HepG2 (cell line): ENCODE results near the gene SMIM29. TPM values are rescaled to one million over a fixed set of nuclear protein-coding genes. Genes with fewer than 3 reads are reported as not detected.
A peak's percentile ranks its signal among the peaks of the same experiment; 100 is the strongest.

Experiments used
- EHMT2 ChIP-seq: fragments of 200-600 bp; sonication (generic); IDR thresholded peaks from 2 replicates; pipeline ENCODE4 v1.7.0; 2017; ENCODE audit warnings: antibody characterized with exemption, low read depth, low read length, borderline replicate concordance
- FOXO1 ChIP-seq: sonication (generic); formaldehyde crosslinking; IDR thresholded peaks from 2 replicates; pipeline ENCODE4 v1.4.0; 2020; ENCODE audit warnings: missing genetic modification reagents
- HDAC1 ChIP-seq: sonication (generic); formaldehyde crosslinking; IDR thresholded peaks from 2 replicates; pipeline ENCODE4 v1.5.1; 2020; ENCODE audit warnings: mild to moderate bottlenecking, missing genetic modification reagents
- HIC2 ChIP-seq: sonication (generic); formaldehyde crosslinking; IDR thresholded peaks from 2 replicates; pipeline ENCODE4 v1.9.0; 2022; ENCODE audit warnings: low read depth, missing genetic modification reagents
- MEIS1 ChIP-seq: sonication (generic); formaldehyde crosslinking; IDR thresholded peaks from 2 replicates; pipeline ENCODE4 v1.9.0; 2021; ENCODE audit warnings: mild to moderate bottlenecking, missing genetic modification reagents, moderate library complexity, borderline replicate concordance
- PAF1 ChIP-seq: IDR thresholded peaks from 2 replicates; pipeline ENCODE4 v1.6.1; 2016; ENCODE audit warnings: missing genetic modification reagents, missing compliant biosample characterization
- SIN3B ChIP-seq: fragments of 150-350 bp; IDR thresholded peaks from 2 replicates; pipeline ENCODE4 v1.6.1; 2014; ENCODE audit warnings: low read length
- SRSF4 ChIP-seq: fragments of 200-400 bp; formaldehyde crosslinking; IDR thresholded peaks from one replicate; pipeline ENCODE4 v1.6.1; 2018; ENCODE audit warnings: mild to moderate bottlenecking, low read depth, low read length, moderate library complexity; ENCODE audit not compliant: poor library complexity, severe bottlenecking
- TIGD3 ChIP-seq: sonication (generic); formaldehyde crosslinking; IDR thresholded peaks from 2 replicates; pipeline ENCODE4 v1.5.1; 2020; ENCODE audit warnings: mild to moderate bottlenecking, missing genetic modification reagents, borderline replicate concordance
- U2AF2 ChIP-seq: fragments of 200-400 bp; formaldehyde crosslinking; IDR thresholded peaks from 2 replicates; pipeline ENCODE4 v1.6.1; 2017; ENCODE audit warnings: low read depth, mild to moderate bottlenecking, low read length
- ZBTB21 ChIP-seq: sonication (generic); formaldehyde crosslinking; IDR thresholded peaks from 2 replicates; pipeline ENCODE4 v1.4.0; 2020; ENCODE audit warnings: missing genetic modification reagents
- ZBTB49 ChIP-seq: sonication (generic); formaldehyde crosslinking; IDR thresholded peaks from 2 replicates; pipeline ENCODE4 v1.4.0; 2020; ENCODE audit warnings: missing genetic modification reagents, borderline replicate concordance
- ZNF326 ChIP-seq: sonication (generic); formaldehyde crosslinking; IDR thresholded peaks from 2 replicates; pipeline ENCODE4 v1.4.0; 2020; ENCODE audit warnings: missing genetic modification reagents, borderline replicate concordance
- ZNF781 ChIP-seq: sonication (generic); formaldehyde crosslinking; IDR thresholded peaks from 2 replicates; pipeline ENCODE4 v1.5.1; 2020; ENCODE audit warnings: borderline replicate concordance, mild to moderate bottlenecking, missing genetic modification reagents; ENCODE audit errors: not compliant biosample characterization
- polyA plus RNA-seq, 8 experiments: library from polyadenylated mRNA; depleted of rRNA in 3 of 8; stranded (reverse) in 7 of 8; unstranded in 1 of 8; fragments of >200 nt; fragmentation: Illumina TruSeq in 4 of 8; extraction: Trizol in 4 of 8; gene quantifications; 2 replicates each; pipeline versions ENCODE4 v1.2.1 to v1.2.3, GENCODE V29; 2011 to 2016; ENCODE audit warnings: low read depth in 4 of 8, missing spikeins in 1 of 8, mixed read lengths in 1 of 8; ENCODE audit not compliant: insufficient read depth in 1 of 8
- total RNA-seq, 5 experiments: library from RNA; depleted of rRNA; stranded (reverse); fragments of >200 nt; fragmentation: Illumina TruSeq; extraction: Trizol; gene quantifications; 2 replicates each; pipeline ENCODE4 v1.2.3, GENCODE V29; 2016; ENCODE audit warnings: low read depth in 1 of 5

Gene SMIM29
- total and polyA plus RNA-seq, 2 of the 13 experiments (the other 11 are each of a cell fraction or from before 2014, with no cell fraction given), result 8.8 to 15.3 TPM

- TF ChIP-seq ZNF781 (peak; percentile 85), SRSF4 (no peak), HIC2 (peak; percentile 78; the same call in 1 of the 2 replicates), U2AF2 (no peak), HDAC1 (CRISPR knock-in tag) (peak; percentile 48; the same call in 1 of the 2 replicates), MEIS1 (CRISPR knock-in tag) (peak; percentile 78), SIN3B (no peak), ZNF326 (CRISPR knock-in tag) (no peak), PAF1 (CRISPR knock-in tag) (no peak), TIGD3 (peak; percentile 75; the same call in 1 of the 2 replicates), FOXO1 (CRISPR knock-in tag) (peak; percentile 76; the same call in 1 of the 2 replicates), EHMT2 (no peak), ZBTB21 (CRISPR knock-in tag) (no peak), ZBTB49 (no peak; the same call in 1 of the 2 replicates)
Observed at GRCh38 chr6:34237722-34238584, 10.9 kb downstream of the SMIM29 start (continued).
